BJ (cell line): ENCODE data around the gene SOD2. TPM values are rescaled to one million over a fixed set of nuclear protein-coding genes. Genes with fewer than 3 reads are reported as not detected.

Experiments
- CTCF ChIA-PET: fragments of 350-600 bp; formaldehyde crosslinking; extraction: SDS; loops from one replicate; lab custom pipeline; 2021; ENCODE audit warnings: antibody characterized with exemption, inconsistent platforms; lab: Yijun Ruan, JAX
- POLR2A ChIA-PET: fragments of 300-600 bp; sonication (Branson Sonifier 250); formaldehyde crosslinking; extraction: SDS; loops from one replicate; lab custom pipeline; 2021; ENCODE audit warnings: antibody characterized with exemption; lab: Charles Lee
- DNase-seq: peaks from one replicate; pipeline ENCODE4 v3.0.0-alpha.2; 2011; ENCODE audit warnings: low read depth
- H3K27me3 ChIP-seq: 2 replicates; pipeline ENCODE4 v1.6.0; 2011; ENCODE audit warnings: low read length; ENCODE audit not compliant: control insufficient read depth, insufficient read depth
- H3K36me3 ChIP-seq: 2 replicates; pipeline ENCODE4 v1.5.1; 2011; ENCODE audit warnings: low read length; ENCODE audit not compliant: control insufficient read depth, insufficient read depth
- H3K4me3 ChIP-seq: 2 replicates; pipeline ENCODE4 v1.5.1; 2011; ENCODE audit warnings: low read depth, mild to moderate bottlenecking, control low read depth, low read length
- polyA plus RNA-seq: library from polyadenylated mRNA; depleted of rRNA; stranded (reverse); fragments of >200 nt; gene quantifications from 2 replicates; pipeline ENCODE4 v1.2.3, GENCODE V29; 2011
- TF ChIP-seq, protein P1 (sequence below): IDR thresholded peaks from 2 replicates; pipeline ENCODE4 v1.5.1; 2011; ENCODE audit warnings: low read depth, mild to moderate bottlenecking, control low read depth, inconsistent platforms, low read length, moderate library complexity; ENCODE audit not compliant: insufficient read depth

SOD2 gene
- polyA plus RNA-seq, 1 experiment = 39.4 TPM

DNA sequence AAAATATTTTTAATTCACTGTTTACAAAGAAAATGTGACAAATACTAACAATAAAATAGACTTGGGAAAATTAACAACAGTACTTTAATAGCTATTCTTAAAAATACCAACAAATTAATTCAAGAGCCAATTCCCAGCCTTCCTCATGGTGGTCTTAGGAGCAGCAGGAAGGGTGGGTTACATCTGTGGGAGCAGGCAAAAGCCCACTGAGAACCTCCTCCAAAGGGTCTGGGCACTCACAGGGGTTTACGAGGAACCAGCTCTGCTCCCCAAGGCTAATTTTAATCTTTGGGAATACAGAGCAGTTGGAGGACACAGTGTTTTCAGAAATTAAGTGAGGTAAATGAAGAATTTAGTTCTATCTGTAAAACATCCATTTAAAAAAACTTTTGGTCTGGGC lies 10.2 kb downstream of the SOD2 start:
- DNase-seq = no peak
- Histone ChIP-seq H3K27me3 (no peaks in the 10 kb centered on the region), H3K36me3 (peaks cover 20% of the 10 kb centered on the region), H3K4me3 (no peak overlapping the region)
- ChIA-PET POLR2A (no interaction called here), CTCF (interaction anchor here (3.3 kb wide), 1 partner anchor 10 kb away, joined by 13 read pairs; the partner anchor contains the start of gene SOD2)
- TF ChIP-seq, protein P1, sequence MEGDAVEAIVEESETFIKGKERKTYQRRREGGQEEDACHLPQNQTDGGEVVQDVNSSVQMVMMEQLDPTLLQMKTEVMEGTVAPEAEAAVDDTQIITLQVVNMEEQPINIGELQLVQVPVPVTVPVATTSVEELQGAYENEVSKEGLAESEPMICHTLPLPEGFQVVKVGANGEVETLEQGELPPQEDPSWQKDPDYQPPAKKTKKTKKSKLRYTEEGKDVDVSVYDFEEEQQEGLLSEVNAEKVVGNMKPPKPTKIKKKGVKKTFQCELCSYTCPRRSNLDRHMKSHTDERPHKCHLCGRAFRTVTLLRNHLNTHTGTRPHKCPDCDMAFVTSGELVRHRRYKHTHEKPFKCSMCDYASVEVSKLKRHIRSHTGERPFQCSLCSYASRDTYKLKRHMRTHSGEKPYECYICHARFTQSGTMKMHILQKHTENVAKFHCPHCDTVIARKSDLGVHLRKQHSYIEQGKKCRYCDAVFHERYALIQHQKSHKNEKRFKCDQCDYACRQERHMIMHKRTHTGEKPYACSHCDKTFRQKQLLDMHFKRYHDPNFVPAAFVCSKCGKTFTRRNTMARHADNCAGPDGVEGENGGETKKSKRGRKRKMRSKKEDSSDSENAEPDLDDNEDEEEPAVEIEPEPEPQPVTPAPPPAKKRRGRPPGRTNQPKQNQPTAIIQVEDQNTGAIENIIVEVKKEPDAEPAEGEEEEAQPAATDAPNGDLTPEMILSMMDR = no peak

DNA sequence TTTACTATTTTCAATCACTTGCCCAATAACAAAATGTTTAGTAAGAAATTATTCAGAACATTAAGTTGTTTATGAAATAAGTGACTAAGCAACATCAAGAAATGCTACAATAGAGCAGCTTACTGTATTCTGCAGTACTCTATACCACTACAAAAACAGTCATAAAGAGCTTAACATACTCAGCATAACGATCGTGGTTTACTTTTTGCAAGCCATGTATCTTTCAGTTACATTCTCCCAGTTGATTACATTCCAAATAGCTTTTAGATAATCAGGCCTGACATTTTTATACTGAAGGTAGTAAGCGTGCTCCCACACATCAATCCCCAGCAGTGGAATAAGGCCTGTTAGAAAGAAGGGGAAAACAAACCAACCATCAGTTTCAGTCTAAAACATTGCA lies 10.7 kb downstream of the SOD2 start:
- Histone ChIP-seq H3K27me3 (no peaks in the 10 kb centered on the region), H3K4me3 (no peak overlapping the region), H3K36me3 (peaks cover 20% of the 10 kb centered on the region)
- ChIA-PET CTCF (interaction anchor here (1.0 to 3.3 kb wide), 2 partner anchors 10 to 24 kb away, joined by 4 to 13 read pairs; partner anchors contain the start of gene SOD2), POLR2A (no interaction called here)
- DNase-seq = no peak
- TF ChIP-seq, protein P1 = no peak

DNA sequence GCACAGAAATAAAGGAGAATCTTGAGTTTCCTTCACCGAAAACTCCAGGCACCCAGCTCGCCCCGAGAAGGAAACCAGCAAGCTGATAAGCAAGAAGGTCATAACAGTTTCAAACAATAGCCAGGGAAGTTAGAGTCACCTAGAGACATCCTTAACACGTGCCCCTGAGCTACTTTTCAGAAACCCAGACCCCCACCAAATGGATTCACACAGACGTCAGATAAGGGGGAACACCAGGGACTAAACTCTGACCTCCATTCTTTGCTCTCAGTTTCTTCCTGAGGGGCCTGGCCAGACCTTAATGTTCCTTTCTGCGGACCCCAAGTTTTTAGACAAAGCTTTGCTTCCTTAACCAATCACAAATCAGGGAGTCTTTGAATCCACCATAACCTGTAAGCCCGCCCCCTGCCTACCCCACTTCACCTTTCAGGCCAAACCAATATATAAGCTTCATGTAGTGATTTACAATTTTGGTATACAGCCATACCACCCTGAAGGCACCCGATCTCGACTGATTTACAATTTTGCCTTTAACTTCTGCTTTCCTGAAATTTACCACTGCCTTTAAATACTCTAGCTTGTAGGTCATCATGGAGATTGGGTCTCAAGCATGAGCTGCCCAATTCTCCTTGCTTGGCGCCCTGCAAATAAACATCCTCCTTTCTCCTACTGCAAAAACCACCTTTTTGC lies 11.7 kb downstream of the SOD2 start:
- H3K36me3 ChIP-seq = peaks cover 16% of the 10 kb centered on the region
- H3K27me3 ChIP-seq = no peaks in the 10 kb centered on the region
- POLR2A ChIA-PET = interaction anchor here (0.6 to 0.7 kb wide), 2 partner anchors 11 to 107 kb away, joined by 4 read pairs; no protein-coding TSS in a partner anchor
- CTCF ChIA-PET = interaction anchor here (1.0 to 3.3 kb wide), 3 partner anchors 8 to 23 kb away, joined by 4 to 13 read pairs (median 4); partner anchors contain the start of gene SOD2
- no peak overlapping the region for H3K4me3 ChIP-seq
- TF ChIP-seq, protein P1 = no peak
- no peak for DNase-seq

DNA sequence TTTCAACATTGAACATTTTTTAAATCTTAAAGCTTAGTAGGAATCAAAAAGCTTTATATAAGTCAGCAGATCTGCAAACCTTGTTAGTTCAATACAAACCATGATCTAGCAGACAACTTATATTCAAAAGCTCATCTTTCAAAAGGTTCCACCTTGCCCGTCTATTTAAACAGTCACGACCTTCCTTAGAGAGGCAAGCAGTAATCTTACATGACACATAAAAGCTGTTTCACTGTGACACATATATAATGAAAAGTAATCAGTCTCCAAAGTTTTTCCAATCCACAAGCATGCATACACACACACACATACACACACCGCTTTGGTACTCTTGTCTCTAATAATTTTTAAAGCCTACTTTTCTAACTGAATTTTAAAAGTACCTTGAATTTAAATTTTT lies 12.9 kb downstream of the SOD2 start:
- TF ChIP-seq, protein P1 = no peak
- Histone ChIP-seq H3K36me3 (peaks cover 14% of the 10 kb centered on the region), H3K4me3 (no peak overlapping the region), H3K27me3 (no peaks in the 10 kb centered on the region)
- CTCF ChIA-PET = interaction anchor here (0.6 to 1.7 kb wide), 6 partner anchors 9 to 506 kb away, joined by 3 to 4 read pairs (median 3); partner anchors contain the start of gene WTAP
- POLR2A ChIA-PET = interaction anchor here (0.7 kb wide), 1 partner anchor 111 kb away, joined by 4 read pairs; no protein-coding TSS in a partner anchor
- DNase-seq = no peak
